ENCODE results near the gene TNFRSF19. TPM values are rescaled to one million over a fixed set of nuclear protein-coding genes. Genes with fewer than 3 reads are reported as not detected.
"Not testable (repeated sequence)": the region's sequence is repeated elsewhere in the genome, so short reads cannot be mapped to it uniquely, and the experiment has no call there.

The TNFRSF19 gene
- total RNA-seq (under 1 TPM; 0.16 to 0.17 TPM), total RNA-seq (0.35 to 1.3 reads per million in 2 donors)

GRCh38 chr13:23570099-23570920 is at the start of gene TNFRSF19:
Gene TNFRSF19 (plus strand): TSS chr13:23570412. CDS start chr13:23590184, 19,772 bp downstream.
- H3K4me3 Mint-ChIP-seq = no peak within 1 kb of the TSS
- H3K4me1 Mint-ChIP-seq = peaks cover 5% of the 10 kb centered on the region
- no peaks in the 10 kb centered on the region for H3K9me3 ChIP-seq (ENCODE audit: control insufficient read depth, low read length, poor library complexity, severe bottlenecking)
- no peaks in the 10 kb centered on the region for H3K36me3 Mint-ChIP-seq (ENCODE audit: low read depth)
- ATAC-seq (peak; percentile 46), DNase-seq (no peak)
- H3K27ac Mint-ChIP-seq = no peak within 1 kb of the TSS
- H3K27me3 Mint-ChIP-seq = peaks cover 75% of the 10 kb centered on the region

- not testable (repeated sequence) for ATAC-seq; H3K36me3 Mint-ChIP-seq (ENCODE audit: low read depth); DNase-seq; H3K9me3 ChIP-seq (ENCODE audit: control insufficient read depth, low read length, poor library complexity, severe bottlenecking); H3K27ac Mint-ChIP-seq; H3K4me3 Mint-ChIP-seq; H3K4me1 Mint-ChIP-seq
- peaks cover 23% of the 10 kb centered on the region for H3K27me3 Mint-ChIP-seq
Observed at GRCh38 chr13:23529926-23530325, 40.3 kb upstream of the TNFRSF19 start.

- no peak for ATAC-seq
- no peaks in the 10 kb centered on the region for H3K9me3 ChIP-seq (ENCODE audit: control insufficient read depth, low read length, poor library complexity, severe bottlenecking)
- Mint-ChIP-seq H3K27ac (no peak overlapping the region), H3K4me1 (no peaks in the 10 kb centered on the region), H3K27me3 (peaks cover 23% of the 10 kb centered on the region), H3K4me3 (no peak overlapping the region), H3K36me3 (ENCODE audit: low read depth) (no peaks in the 10 kb centered on the region)
- DNase-seq = no peak
Observed at GRCh38 chr13:23531446-23531845, 38.8 kb upstream of the TNFRSF19 start.

- no peak for DNase-seq
- no peak overlapping the region for H3K4me3 Mint-ChIP-seq
- H3K9me3 ChIP-seq (ENCODE audit: control insufficient read depth, low read length, poor library complexity, severe bottlenecking) = no peaks in the 10 kb centered on the region
- H3K4me1 Mint-ChIP-seq = no peaks in the 10 kb centered on the region
- H3K36me3 Mint-ChIP-seq (ENCODE audit: low read depth) = no peaks in the 10 kb centered on the region
- H3K27me3 Mint-ChIP-seq = peaks cover 21% of the 10 kb centered on the region
- no peak for ATAC-seq
- H3K27ac Mint-ChIP-seq = no peak overlapping the region
Observed at GRCh38 chr13:23534090-23534489, 36.1 kb upstream of the TNFRSF19 start.

GRCh38 chr13:23541221-23541824 is 28.9 kb upstream of the TNFRSF19 start:
- peaks cover 42% of the 10 kb centered on the region for H3K27me3 Mint-ChIP-seq
- no peak overlapping the region for H3K4me3 Mint-ChIP-seq
- H3K4me1 Mint-ChIP-seq = no peaks in the 10 kb centered on the region
- H3K9me3 ChIP-seq (ENCODE audit: control insufficient read depth, low read length, poor library complexity, severe bottlenecking) = no peaks in the 10 kb centered on the region
- ATAC-seq (no peak), DNase-seq (no peak)
- no peak overlapping the region for H3K27ac Mint-ChIP-seq
- no peaks in the 10 kb centered on the region for H3K36me3 Mint-ChIP-seq (ENCODE audit: low read depth)

GRCh38 chr13:23544668-23545067 is 25.5 kb upstream of the TNFRSF19 start:
- Mint-ChIP-seq H3K4me1 (no peaks in the 10 kb centered on the region), H3K36me3 (ENCODE audit: low read depth) (no peaks in the 10 kb centered on the region), H3K4me3 (no peak overlapping the region), H3K27me3 (peaks cover 42% of the 10 kb centered on the region), H3K27ac (no peak overlapping the region)
- ATAC-seq = no peak
- no peak for DNase-seq
- no peaks in the 10 kb centered on the region for H3K9me3 ChIP-seq (ENCODE audit: control insufficient read depth, low read length, poor library complexity, severe bottlenecking)

GRCh38 chr13:23547000-23547590 is 23.1 kb upstream of the TNFRSF19 start:
- no peaks in the 10 kb centered on the region for H3K4me1 Mint-ChIP-seq
- DNase-seq (no peak), ATAC-seq (no peak)
- no peak overlapping the region for H3K27ac Mint-ChIP-seq
- no peaks in the 10 kb centered on the region for H3K9me3 ChIP-seq (ENCODE audit: control insufficient read depth, low read length, poor library complexity, severe bottlenecking)
- H3K36me3 Mint-ChIP-seq (ENCODE audit: low read depth) = no peaks in the 10 kb centered on the region
- peaks cover 32% of the 10 kb centered on the region for H3K27me3 Mint-ChIP-seq
- no peak overlapping the region for H3K4me3 Mint-ChIP-seq

GRCh38 chr13:23549724-23550123 is 20.5 kb upstream of the TNFRSF19 start:
- no peak for DNase-seq
- Mint-ChIP-seq H3K27me3 (peaks cover 33% of the 10 kb centered on the region), H3K27ac (no peak overlapping the region), H3K4me1 (no peaks in the 10 kb centered on the region), H3K36me3 (ENCODE audit: low read depth) (no peaks in the 10 kb centered on the region), H3K4me3 (no peak overlapping the region)
- no peak for ATAC-seq
- H3K9me3 ChIP-seq (ENCODE audit: control insufficient read depth, low read length, poor library complexity, severe bottlenecking) = no peaks in the 10 kb centered on the region

- peaks cover 33% of the 10 kb centered on the region for H3K27me3 Mint-ChIP-seq
- DNase-seq (no peak), ATAC-seq (no peak)
- no peak overlapping the region for H3K27ac Mint-ChIP-seq
- H3K4me1 Mint-ChIP-seq = no peaks in the 10 kb centered on the region
- H3K4me3 Mint-ChIP-seq = no peak overlapping the region
- no peaks in the 10 kb centered on the region for H3K9me3 ChIP-seq (ENCODE audit: control insufficient read depth, low read length, poor library complexity, severe bottlenecking)
- H3K36me3 Mint-ChIP-seq (ENCODE audit: low read depth) = no peaks in the 10 kb centered on the region
Observed at GRCh38 chr13:23550163-23550562, 20.0 kb upstream of the TNFRSF19 start.

- no peaks in the 10 kb centered on the region for H3K4me1 Mint-ChIP-seq
- no peak overlapping the region for H3K4me3 Mint-ChIP-seq
Observed at GRCh38 chr13:23551213-23552008, 18.8 kb upstream of the TNFRSF19 start.

GRCh38 chr13:23552171-23552570 is 18.0 kb upstream of the TNFRSF19 start:
- Mint-ChIP-seq H3K4me3 (no peak overlapping the region), H3K27me3 (peaks cover 31% of the 10 kb centered on the region), H3K36me3 (ENCODE audit: low read depth) (no peaks in the 10 kb centered on the region), H3K27ac (no peak overlapping the region), H3K4me1 (no peaks in the 10 kb centered on the region)
- H3K9me3 ChIP-seq (ENCODE audit: control insufficient read depth, low read length, poor library complexity, severe bottlenecking) = no peaks in the 10 kb centered on the region
- ATAC-seq (no peak), DNase-seq (no peak)

More at GRCh38 chr13:23551213-23552008, 18.8 kb upstream of the TNFRSF19 start:
- Mint-ChIP-seq H3K27ac (no peak overlapping the region), H3K27me3 (peaks cover 33% of the 10 kb centered on the region), H3K36me3 (ENCODE audit: low read depth) (no peaks in the 10 kb centered on the region)
- H3K9me3 ChIP-seq (ENCODE audit: control insufficient read depth, low read length, poor library complexity, severe bottlenecking) = no peaks in the 10 kb centered on the region
- DNase-seq (no peak), ATAC-seq (no peak)

- H3K4me1 Mint-ChIP-seq = no peaks in the 10 kb centered on the region
- no peak overlapping the region for H3K4me3 Mint-ChIP-seq
- H3K27me3 Mint-ChIP-seq = peaks cover 26% of the 10 kb centered on the region
- H3K36me3 Mint-ChIP-seq (ENCODE audit: low read depth) = no peaks in the 10 kb centered on the region
- H3K9me3 ChIP-seq (ENCODE audit: control insufficient read depth, low read length, poor library complexity, severe bottlenecking) = no peaks in the 10 kb centered on the region
- H3K27ac Mint-ChIP-seq = no peak overlapping the region
- no peak for DNase-seq
- no peak for ATAC-seq
Observed at GRCh38 chr13:23552661-23553060, 17.6 kb upstream of the TNFRSF19 start.

GRCh38 chr13:23554000-23554399 is 16.2 kb upstream of the TNFRSF19 start:
- ATAC-seq = no peak
- Mint-ChIP-seq H3K27me3 (peaks cover 26% of the 10 kb centered on the region), H3K4me1 (no peaks in the 10 kb centered on the region), H3K27ac (no peak overlapping the region), H3K36me3 (ENCODE audit: low read depth) (no peaks in the 10 kb centered on the region), H3K4me3 (no peak overlapping the region)
- no peak for DNase-seq
- no peaks in the 10 kb centered on the region for H3K9me3 ChIP-seq (ENCODE audit: control insufficient read depth, low read length, poor library complexity, severe bottlenecking)
